Endothelial cell of umbilical vein (primary cell): ENCODE data around the gene ATAD3A.

Source experiments
- CTCF ChIP-seq, 2 donors: IDR thresholded peaks; 1 replicate in 1 of 2; 2 replicates in 1 of 2; pipeline ENCODE4 v1.5.1; 2011; ENCODE audit warnings: low read length in 2 of 2, mild to moderate bottlenecking in 2 of 2, moderate library complexity in 2 of 2, control low read depth in 1 of 2, inconsistent platforms in 1 of 2, low read depth in 1 of 2; ENCODE audit not compliant: insufficient read depth in 1 of 2; ENCODE audit errors: extremely low read depth in 1 of 2
- EZH2 ChIP-seq: IDR thresholded peaks from 2 replicates; pipeline ENCODE4 v1.6.1; 2012; ENCODE audit warnings: borderline replicate concordance, low read depth, mild to moderate bottlenecking, moderate library complexity, low read length, inconsistent platforms; ENCODE audit not compliant: severe bottlenecking
- FOS ChIP-seq: IDR thresholded peaks from 2 replicates; pipeline ENCODE4 v1.6.1; 2011; ENCODE audit warnings: mild to moderate bottlenecking, low read length, moderate library complexity, borderline replicate concordance; ENCODE audit not compliant: insufficient read depth
- GATA2 ChIP-seq: IDR thresholded peaks from 2 replicates; pipeline ENCODE4 v1.7.0; 2011; ENCODE audit warnings: low read depth, mild to moderate bottlenecking, moderate library complexity, mixed read lengths, low read length; ENCODE audit not compliant: insufficient read length, insufficient read depth
- JUN ChIP-seq: IDR thresholded peaks from 2 replicates; pipeline ENCODE4 v1.6.1; 2011; ENCODE audit warnings: borderline replicate concordance, low read depth; ENCODE audit not compliant: insufficient read length, insufficient read depth
- MAX ChIP-seq: IDR thresholded peaks from 2 replicates; pipeline ENCODE4 v1.6.1; 2011; ENCODE audit not compliant: insufficient read depth, insufficient read length
- MYC ChIP-seq: IDR thresholded peaks from one replicate; pipeline ENCODE4 v1.6.1; 2011; ENCODE audit warnings: mild to moderate bottlenecking, low read depth, low read length
- POLR2A ChIP-seq: IDR thresholded peaks from 2 replicates; pipeline ENCODE4 v1.6.1; 2012; ENCODE audit warnings: low read depth, mild to moderate bottlenecking, control low read depth, low read length
- POLR2AphosphoS5 ChIP-seq: IDR thresholded peaks from 2 replicates; pipeline ENCODE4 v1.6.1; 2012; ENCODE audit warnings: low read depth, mild to moderate bottlenecking, control low read depth, low read length, moderate library complexity; ENCODE audit not compliant: insufficient read depth

- TF ChIP-seq JUN, result no peak
- TF ChIP-seq POLR2AphosphoS5, result no peak
- no peak for TF ChIP-seq CTCF (IDR thresholded peaks at IDR 0.05; ENCODE audit: extremely low read depth in 1 of 2, insufficient read depth in 1 of 2, low read depth in 1 of 2, low read length in 2 of 2)
- no peak for TF ChIP-seq POLR2A
- TF ChIP-seq EZH2, result no peak
- TF ChIP-seq MAX, result no peak
- TF ChIP-seq FOS, result no peak
- no peak for TF ChIP-seq MYC
- TF ChIP-seq GATA2, result no peak
Measured at GRCh38 chr1:1563688-1564087, 51.7 kb downstream of the ATAD3A start.
